ENCODE measurements around the gene MYOM3.

Gene MYOM3

DNA sequence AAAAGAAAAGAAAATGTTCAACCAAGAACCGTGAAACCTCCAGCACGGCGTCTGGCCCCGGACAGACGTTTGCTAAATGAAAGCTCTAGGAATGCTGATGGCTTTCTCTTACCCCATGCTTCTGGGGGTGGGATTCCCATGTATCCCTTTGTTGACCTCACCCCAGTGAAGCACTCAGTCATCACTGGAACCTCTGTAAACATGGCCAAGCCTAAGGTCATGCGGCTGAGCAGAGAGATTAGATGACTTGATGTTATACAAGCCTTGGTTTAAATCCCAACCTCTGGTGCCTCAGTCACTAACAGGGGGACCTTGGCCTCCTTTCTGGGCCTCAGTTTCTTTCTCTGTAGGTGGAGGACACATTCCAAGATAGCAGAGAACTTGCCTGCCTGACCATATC lies 2.8 kb upstream of the MYOM3 start:
- DNase-seq (ENCODE audit: low spot score) = no peak

DNA sequence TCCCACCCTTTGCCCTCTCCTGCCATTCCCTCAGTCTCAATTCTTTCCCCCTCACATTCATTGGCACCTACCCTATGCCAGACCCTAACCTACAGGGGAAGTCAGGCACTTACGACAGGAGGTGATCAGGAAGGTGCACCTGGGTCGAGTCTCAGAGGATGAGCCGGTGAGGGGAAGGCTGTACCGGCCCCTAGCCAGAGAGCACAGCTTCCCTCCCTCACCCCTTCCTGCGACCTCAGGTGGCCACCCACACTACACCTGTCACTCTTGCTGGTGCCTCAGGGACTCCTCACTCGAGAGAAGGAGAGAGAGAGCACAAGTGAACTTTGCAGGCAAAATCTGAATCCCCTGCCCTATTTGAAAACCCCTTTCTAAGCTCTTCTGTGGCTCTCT lies 1.7 kb upstream of the MYOM3 start:
- no peak for DNase-seq (ENCODE audit: low spot score)

DNA sequence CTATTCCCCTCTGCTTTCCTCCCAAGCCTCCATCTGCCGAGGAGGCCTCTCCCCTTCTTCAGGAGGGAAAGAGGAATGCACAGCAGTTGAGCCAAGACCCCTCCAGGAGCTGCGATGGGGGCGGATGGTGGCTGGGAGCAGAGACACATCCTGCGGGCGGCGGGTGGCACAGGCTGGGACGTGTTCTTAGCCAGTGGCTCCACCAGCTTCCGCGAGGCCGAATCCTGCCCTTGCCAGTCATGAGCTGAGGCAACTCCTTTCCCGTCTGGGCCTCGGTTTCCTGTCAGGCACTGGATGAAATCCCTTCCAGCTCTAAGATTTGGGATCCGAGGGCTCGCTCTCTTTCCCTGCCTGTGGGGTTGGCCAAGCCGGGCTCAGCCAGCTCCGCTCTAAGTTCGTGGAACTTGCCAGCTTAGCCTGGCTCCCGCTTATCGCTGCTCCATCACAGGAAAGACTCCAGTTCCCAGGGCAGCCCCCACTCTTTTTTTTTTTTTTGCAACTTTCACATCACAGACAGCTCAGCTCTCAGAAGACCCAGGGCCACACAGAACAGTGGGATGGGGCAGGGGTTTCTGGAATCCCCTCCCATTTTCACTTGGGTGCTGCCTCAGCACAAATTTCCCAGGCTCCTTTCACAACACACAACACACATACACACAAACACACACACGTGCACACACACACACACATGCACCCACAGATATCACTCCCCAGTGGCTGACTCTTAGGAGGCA lies 506 bp downstream of the MYOM3 start:
- no peak for DNase-seq (ENCODE audit: low spot score)

DNA sequence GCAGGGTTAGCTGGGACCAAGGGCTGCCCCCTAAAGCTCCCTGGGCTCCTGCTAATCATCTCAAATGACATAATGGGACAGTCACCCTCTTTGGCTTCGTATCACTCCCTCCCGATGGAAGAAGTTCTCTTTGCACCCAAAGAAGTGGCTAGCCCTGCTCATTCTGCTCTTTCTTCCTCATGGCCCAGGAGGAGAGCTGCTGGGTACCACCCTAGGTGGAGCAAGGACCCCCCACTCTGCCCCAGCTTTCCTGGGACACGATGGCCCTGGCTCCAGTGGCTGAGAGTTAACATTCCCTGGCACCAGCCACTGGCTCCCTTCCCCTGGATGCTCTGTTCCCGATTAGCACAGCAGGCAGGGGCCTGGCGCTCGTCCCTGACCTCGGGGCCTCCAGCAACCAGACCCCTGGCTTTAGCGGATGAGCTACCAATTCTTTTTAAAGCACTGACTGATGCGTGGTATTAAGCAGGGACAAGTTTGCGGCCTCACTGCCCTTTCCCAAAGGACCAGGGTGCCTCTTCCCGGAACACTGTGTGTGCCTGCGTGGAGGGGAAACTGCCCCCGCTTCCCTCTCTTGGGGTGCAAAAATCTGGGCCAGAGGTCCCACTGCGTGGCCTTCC lies 1.2 kb downstream of the MYOM3 start:
- no peak for DNase-seq (ENCODE audit: low spot score)

DNA sequence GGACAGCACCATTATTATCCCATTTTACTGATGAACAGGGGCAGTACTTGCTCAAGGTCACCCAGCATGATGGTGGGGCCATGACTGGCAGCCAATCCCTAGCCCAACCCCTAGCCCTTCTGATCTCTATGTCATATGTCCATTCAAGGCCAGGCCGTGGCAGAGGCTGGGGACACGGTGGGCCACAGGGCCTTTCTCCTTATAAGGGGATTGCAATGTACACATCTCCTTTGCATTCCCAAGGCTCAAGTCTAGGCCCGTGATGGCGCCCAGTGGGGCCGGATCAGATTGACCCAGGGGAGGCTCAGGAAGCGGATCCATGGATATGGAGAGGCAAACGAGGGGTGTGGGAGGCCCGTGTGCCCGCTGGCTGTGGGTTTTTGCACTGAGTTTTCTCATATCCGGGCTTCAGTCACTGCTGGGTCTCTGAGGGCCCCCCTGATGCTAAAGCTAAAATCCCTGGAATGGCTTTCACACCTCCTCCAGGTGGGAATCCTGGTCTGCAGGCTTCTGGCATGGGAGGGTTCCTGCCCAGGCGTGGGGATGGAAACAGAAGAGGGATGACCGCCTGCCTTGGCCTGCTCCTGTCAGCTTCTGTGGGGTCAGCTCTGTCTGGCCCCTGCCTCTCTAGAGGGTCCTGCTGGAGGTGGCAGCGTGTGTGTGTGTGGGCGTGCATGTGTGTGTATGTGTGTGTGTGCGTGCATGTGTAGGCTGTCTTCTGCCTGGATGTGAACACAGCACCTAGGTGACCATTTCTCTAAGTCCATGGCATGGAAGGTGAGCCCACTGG lies 2.1 kb downstream of the MYOM3 start:
- no peak for DNase-seq (ENCODE audit: low spot score)

DNA sequence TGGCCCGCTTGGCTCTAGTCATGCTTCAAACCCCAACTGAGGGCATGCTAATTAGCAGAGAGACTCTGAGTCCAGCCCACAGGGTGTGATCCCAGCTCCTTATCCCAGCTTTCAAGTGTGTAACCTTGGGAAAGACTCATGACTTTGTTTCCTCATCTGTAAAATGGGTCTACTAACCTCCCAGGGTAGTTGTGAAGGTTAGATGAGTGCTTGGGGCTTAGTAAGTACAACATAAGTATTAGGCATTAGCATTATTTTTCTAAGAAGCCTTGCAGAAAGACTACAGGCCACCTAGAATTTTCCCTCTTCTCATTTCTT lies 2.8 kb downstream of the MYOM3 start:
- no peak for DNase-seq (ENCODE audit: low spot score)

DNA sequence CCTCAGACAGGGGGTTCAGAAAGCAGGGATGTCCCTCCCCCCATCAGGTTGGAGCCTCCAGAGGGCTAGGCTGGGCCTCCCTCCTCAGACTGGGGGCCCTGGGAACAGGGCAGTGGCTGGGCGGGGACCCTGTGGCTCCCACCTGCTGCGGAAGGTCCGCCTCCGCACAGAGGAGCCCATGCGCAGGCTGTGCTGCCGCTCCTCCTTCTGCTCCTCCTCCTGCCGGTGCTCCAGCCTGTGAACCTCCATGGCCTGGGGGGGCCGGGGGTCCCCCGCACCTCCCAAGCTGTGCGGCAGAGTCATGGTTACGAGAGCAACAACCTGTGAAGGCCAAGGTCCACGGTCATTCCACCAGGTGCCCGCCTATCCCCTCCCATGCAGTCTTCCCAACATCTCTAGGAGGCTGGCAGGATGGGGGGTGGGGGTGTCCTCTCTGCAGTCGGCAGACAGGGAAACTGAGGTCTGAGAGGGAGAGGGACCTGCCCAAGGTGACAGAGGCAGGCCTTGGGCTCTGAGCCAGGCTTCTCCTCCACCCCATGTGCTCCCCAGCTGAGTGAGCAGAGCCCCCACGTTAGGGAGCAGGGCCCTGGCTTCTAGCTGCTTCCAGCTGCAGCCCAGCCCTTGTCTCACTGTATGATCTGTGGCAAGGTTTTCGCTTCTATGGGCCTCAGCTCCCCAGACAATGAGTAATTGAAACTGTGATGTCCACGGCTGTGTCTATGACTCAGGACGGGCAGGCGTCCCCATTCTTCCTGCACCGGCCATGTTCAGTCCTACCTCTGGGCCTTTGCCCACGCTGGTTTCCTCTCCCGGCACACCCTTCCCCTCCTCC lies 3.4 kb downstream of the MYOM3 start:
- no peak for DNase-seq (ENCODE audit: low spot score)

DNA sequence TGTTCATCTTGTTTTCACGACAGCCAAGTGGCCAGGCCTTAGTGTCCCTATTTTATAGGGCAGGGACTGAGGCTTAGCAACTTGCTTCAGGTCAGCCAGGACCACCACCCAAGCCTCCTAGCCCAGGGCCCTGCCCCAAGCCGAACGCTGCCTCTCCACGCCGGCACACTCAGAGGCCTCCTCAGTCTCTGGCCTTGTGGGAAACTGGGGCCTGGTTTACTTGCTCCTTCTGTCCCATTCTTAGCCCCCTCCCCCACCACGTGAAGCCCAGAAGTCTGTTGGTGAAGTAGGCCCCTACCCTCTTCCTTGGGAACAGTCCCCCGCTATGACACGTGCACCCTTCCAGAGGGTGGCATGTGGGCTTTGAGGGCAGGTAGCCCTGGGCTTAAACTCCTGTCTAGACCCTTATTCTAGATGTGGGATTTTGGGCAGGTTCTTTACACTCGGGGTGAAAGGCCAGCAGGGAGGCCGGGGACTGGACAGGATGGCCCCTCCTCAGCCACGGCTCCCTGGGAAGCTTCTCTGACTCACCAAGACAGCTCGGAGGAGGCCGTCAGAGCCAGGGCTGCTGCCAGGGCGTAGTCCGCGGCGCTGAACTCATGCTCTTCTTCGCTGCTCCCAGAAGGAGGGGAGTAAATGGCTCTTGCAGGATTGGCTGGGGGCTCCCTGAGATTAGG lies 4.3 kb downstream of the MYOM3 start:
- no peak for DNase-seq (ENCODE audit: low spot score)

DNA sequence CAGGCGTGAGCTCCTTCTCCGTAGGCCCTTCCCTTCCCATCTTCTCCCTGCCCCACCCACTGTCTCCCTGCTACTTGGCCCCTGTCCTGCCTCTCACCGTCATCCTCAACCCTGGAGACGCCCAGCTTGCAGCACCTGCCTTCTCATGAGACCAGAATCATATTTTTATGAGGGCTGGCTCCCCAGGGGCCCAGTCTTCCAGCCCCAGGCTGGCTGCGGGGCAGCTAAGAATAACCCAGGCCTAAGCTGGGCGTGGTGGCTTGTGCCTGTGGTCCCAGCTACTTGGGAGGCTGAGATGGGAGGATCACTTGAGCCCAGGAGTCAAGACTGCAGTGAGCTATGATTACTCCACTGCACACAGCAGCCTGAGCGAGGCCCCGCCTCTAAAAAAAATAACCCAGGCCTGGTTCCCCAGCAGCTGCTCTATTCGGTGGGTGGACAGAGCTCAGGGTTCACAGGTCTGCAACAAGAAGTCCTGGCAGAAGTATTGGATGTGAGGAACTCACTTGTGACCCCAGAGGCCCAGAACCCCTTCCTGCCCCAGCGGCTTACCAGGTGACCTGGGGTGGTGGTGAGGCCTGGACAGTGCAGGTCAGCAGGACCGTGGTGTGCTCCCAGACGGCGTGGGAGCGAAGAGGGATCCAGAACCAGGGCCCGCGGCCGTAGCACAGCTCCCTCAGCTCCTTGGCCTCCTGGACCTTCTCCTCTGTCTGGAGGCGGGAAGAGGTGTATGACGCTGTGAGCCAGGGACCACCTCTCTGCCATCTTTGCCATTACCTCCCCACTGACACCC lies 6.4 kb downstream of the MYOM3 start:
- no peak for DNase-seq (ENCODE audit: low spot score)

DNA sequence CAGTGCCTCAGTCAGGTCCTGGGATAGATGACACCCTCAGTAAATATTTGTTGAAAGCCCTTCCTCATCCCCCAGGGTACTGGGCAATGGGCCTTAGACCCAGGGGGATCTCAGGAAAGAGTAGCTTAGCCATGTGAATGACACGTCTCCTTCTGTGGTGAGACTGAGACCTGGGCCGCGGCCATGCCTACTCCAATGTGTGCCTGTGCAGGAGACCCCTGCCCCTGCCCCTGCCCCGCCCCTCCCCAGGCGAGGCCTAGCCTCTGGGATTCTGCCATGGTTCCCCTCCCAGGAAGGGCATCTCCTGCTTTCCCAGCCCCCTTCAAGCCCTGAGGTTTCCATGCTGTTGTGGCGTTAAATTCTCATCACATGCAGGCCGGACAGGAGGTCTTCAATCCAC lies 7.1 kb downstream of the MYOM3 start:
- DNase-seq (ENCODE audit: low spot score) = no peak

DNA sequence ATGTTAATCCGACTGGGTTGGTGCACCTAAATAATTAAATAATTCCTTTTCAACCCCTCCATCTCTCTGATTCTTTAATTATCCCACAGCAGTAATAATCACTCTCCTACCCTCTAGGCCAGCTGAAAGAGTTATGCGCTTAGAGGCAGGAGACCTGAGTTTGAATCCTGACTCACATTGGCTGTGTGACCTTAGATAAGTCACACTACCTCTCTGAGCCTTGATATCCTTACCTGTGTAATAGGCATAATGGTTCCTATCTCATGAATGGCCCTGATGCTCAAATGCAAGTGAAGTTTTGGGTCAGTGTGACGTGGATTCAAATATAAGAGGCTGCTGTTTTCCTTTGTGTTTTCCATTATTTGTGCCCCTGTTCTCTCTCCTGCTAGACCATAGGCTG lies 8.1 kb downstream of the MYOM3 start:
- no peak for DNase-seq (ENCODE audit: low spot score)

DNA sequence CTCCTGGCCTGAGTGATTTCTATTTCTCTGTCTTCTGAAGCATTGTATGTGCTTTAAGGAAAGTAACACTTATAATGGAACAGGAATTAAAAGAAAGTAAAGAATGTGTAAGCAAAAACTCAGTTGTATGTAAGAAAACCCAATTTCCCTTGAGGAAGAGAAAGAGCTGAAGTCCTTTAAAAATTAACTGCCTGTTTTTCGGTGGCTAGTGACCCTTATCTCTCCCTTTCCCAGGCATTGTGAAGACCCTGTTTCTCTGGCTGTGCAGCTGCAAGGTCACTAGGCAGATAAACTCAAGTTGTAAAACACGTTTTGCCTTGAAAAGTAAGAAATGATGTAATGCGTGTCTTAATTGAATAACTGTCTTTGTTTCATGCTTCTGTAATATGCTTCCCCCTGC lies 8.5 kb downstream of the MYOM3 start:
- no peak for DNase-seq (ENCODE audit: low spot score)

DNA sequence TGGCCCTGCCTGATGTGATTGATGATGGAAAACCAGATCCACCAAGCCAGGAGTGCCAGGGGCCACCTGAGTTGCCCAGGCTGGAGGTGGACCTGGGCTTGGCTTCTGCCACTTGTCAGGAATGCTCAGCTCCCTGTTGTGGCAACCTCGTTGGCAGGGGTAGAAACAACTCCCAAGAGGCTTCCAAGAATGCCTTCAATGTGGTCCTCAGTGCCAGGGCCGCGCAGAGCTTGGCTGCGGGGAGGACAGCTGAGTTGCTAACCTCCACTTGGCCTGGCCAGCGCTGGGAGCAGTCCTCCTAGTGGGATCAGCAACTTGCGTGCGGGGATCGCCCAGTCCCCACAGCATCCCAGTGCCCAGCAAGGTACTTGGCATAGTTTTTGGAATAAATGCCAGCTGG lies 9.0 kb downstream of the MYOM3 start:
- DNase-seq (ENCODE audit: low spot score) = no peak

DNA sequence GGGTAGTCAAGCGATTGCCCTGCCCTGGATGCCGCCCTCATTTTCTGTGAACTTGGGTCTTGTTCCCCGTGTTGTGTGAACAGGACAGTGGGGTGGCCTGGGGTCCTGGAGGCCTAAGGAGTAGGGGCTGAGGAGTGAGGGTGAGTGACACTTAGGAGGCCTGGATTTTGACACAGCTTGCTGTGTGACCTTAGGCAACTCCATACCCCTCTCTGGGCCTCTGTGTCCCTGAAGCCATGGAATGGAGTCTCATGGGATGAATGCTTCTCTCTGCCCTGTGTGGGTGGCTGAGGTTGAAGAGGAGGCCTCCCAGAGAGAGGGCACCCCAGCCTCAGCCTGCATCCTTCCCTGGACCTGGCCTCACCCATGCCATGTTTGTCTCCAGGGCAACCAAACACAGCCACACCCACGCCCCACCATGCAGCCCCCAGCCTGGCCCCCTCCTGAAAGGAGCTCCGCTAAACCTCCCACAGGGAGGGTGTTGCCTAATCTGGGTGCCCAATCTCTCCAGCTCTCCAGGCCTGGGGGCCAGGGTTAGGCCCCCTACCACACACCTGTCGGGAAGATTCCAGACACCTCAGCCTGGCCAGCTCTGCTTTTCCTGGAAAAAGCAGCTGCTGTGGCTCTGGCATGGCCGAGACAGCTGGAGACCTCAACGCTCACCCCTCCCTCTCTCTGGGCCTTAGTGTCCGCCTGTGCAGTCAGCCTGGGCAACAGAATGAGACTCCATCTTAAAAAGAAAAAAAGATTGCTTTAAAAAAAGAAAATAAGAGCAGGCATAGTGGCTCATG lies 9.9 kb downstream of the MYOM3 start:
- no peak for DNase-seq (ENCODE audit: low spot score)

DNA sequence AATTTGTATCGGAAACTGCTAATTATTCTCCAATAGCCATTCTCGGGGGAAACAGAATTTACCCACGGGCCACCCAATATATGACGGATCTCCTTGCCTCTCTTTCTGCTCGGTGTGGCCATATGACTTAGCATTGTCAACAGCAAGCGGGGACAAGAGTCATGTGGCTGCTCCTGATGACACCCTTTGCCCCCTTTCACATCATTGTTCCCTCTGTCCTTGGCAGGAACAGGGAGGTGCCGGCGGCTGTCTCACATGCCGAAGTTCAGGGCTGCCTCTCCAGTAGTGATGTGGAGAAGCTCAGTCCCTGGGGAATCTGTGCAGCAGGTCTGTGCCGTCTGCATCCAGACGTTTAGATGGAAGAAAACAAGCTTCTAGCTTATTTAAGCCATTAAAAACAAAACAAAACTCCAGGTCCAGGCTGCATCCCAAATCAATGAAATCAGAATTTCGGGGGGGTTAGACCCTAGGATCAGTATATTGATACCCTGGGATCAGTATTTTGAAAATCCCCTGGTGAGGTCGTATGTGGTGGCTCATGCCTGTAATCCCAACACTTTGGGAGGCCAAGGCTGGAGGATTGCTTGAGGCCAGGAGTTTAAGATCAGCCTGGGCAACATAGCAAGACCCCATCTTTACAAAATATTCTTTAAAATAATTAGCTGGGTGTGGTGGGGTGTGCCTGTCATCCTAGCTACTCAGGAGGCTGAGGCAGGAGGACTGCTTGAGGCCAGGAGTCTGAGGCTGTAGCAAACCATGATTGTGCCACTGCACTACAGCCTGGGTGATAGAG lies 10.8 kb downstream of the MYOM3 start:
- no peak for DNase-seq (ENCODE audit: low spot score)

DNA sequence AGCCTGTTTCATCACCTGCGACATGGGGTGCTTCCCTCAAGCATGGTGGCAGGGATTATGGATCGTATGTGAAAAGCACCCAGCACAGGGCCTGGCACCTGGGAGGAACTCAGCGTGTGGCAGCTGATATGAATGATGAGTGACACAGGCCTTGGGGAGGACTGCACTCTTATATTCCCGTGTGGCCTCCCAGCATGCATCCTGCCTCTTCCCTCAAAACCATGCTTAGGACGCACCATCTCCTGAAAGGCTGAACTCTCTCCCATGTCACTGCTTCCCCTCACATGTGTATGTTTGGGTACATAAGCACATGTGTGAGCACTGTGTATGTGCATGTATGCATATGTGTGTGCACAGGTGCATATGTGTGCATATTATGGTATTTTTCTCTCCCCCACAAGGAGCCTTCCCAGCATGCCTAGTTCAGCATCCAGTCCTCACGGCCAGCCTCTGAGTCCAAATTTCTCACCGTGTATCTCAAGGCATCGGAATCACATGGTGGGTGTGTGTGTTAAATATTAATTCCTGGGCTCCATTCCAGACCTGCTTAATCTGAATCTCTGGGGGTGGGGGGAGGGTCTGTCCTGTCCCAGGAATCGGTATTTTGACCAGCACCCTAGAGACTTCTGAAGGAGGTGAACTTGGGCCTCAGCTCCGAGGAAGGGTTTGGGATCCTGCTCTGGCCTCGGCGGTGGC lies 12.8 kb downstream of the MYOM3 start:
- no peak for DNase-seq (ENCODE audit: low spot score)

DNA sequence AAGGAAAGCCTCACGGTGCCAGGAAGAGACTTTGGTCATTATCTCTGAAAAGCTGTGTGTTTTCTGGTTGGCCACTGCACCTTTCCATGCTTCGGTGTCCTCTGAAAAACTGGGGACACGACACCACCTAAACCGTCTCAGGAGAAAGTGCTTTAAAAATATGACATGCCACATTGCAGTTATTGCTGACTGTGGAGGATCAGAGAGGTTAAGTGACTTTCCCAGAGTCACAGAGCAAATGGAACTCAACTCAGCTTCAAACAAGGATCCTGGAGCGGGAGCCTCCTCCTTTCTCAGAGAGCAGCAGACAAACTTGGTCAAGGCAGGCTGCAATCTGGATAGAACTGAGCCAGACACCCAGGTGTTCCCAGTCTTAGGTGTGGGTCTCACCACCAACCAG lies 13.8 kb downstream of the MYOM3 start:
- DNase-seq (ENCODE audit: low spot score) = no peak

DNA sequence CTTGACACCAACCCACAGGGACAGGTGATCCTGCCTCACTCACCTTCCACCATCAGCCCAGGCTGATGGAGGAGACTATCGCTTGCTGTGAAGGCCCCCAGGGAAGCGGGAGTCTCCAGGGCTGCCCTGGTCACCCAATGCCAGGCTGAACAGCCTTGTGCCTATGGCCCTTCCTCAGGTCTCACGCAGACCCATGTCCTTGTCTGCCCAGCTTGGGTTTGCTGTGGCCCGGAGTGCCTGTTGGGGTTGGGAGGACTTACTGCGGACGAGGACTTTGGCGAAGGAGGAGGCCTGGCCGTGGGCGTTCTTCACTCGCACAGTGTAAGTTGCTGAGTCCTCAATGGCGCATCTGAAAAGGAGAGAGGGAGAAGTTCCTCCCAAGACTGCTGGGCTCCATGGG lies 14.3 kb downstream of the MYOM3 start:
- DNase-seq (ENCODE audit: low spot score) = no peak

DNA sequence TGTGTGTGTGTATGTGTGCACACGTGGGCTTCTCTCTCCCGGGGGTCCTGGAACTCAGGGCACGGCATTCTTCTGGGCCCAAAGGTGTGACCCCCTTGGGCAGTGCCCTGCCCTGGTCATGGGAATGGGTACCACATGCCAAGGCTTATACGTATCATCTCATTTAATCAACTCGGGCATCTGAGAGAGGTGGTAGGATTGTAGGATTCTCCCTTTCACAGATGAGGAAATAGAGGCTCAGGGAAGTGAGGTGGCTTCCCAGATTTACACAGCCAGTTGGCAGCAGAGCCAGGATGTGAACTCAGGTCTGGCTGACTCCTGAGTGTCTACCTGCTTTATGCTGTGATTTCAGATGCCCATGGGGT lies 15.2 kb downstream of the MYOM3 start:
- DNase-seq (ENCODE audit: low spot score) = no peak
